Neuronal stem cell (in vitro differentiated cells): ENCODE results near the gene ASCC1.

Experiments
- DNase-seq: peaks from one replicate; pipeline ENCODE4 v3.0.0-alpha.2; 2013; ENCODE audit warnings: low spot score
- H2AFZ ChIP-seq: one replicate; pipeline ENCODE4 v1.6.1; 2013; ENCODE audit warnings: mild to moderate bottlenecking, low read length, inconsistent platforms
- H2AK5ac ChIP-seq: 2 replicates; pipeline ENCODE4 v1.6.1; 2013; ENCODE audit warnings: low read depth, mild to moderate bottlenecking, inconsistent platforms, low read length, moderate library complexity, mixed read lengths
- H2BK120ac ChIP-seq: 2 replicates; pipeline ENCODE4 v1.6.1; 2013; ENCODE audit warnings: low read depth, mild to moderate bottlenecking, inconsistent platforms, low read length, moderate library complexity, mixed read lengths
- H2BK12ac ChIP-seq: one replicate; pipeline ENCODE4 v1.6.1; 2013; ENCODE audit warnings: low read length, inconsistent platforms
- H2BK15ac ChIP-seq: 2 replicates; pipeline ENCODE4 v1.6.1; 2013; ENCODE audit warnings: mild to moderate bottlenecking, low read length, inconsistent platforms, mixed read lengths
- H2BK5ac ChIP-seq: one replicate; pipeline ENCODE4 v1.6.1; 2013; ENCODE audit warnings: inconsistent platforms, mild to moderate bottlenecking, low read length, moderate library complexity
- H3K14ac ChIP-seq: one replicate; pipeline ENCODE4 v1.6.1; 2013; ENCODE audit warnings: low read length, inconsistent platforms
- H3K18ac ChIP-seq: 2 replicates; pipeline ENCODE4 v1.6.1; 2013; ENCODE audit warnings: low read length, inconsistent platforms
- H3K23ac ChIP-seq: 2 replicates; pipeline ENCODE4 v1.6.1; 2013; ENCODE audit warnings: low read depth, mild to moderate bottlenecking, mixed read lengths, low read length, inconsistent platforms; ENCODE audit not compliant: poor library complexity
- H3K27ac ChIP-seq: replicated peaks from 3 replicates; pipeline ENCODE4 v1.5.1; 2013; ENCODE audit warnings: low read length, inconsistent platforms
- H3K27me3 ChIP-seq, 3 experiments: 2 replicates each; pipeline ENCODE4 v1.6.1; 2013; ENCODE audit warnings: low read length in 3 of 3, mild to moderate bottlenecking in 2 of 3, inconsistent platforms in 1 of 3, low read depth in 1 of 3, mixed read lengths in 1 of 3, moderate library complexity in 1 of 3; ENCODE audit not compliant: control insufficient read depth in 3 of 3, insufficient read depth in 3 of 3
- H3K36me3 ChIP-seq, 2 donors: replicated peaks in 1 of 2; 2 replicates each; pipeline ENCODE4 v1.6.1; 2013; ENCODE audit warnings: low read length in 2 of 2; ENCODE audit not compliant: control insufficient read depth in 2 of 2, insufficient read depth in 2 of 2
- H3K4ac ChIP-seq: 2 replicates; pipeline ENCODE4 v1.6.1; 2013; ENCODE audit warnings: inconsistent platforms, mild to moderate bottlenecking, low read length, moderate library complexity
- H3K4me1 ChIP-seq, 2 donors: 1 replicate in 1 of 2; 2 replicates in 1 of 2; pipeline ENCODE4 v1.6.1; 2013; ENCODE audit warnings: low read length in 2 of 2, low read depth in 1 of 2; ENCODE audit not compliant: control insufficient read depth in 2 of 2, insufficient read depth in 1 of 2
- H3K4me2 ChIP-seq: one replicate; pipeline ENCODE4 v1.6.1; 2013; ENCODE audit warnings: mild to moderate bottlenecking, low read length, inconsistent platforms; ENCODE audit not compliant: insufficient read depth, poor library complexity, severe bottlenecking
- H3K4me3 ChIP-seq, 2 donors: 2 replicates each; pipeline ENCODE4 v1.5.1; 2013; ENCODE audit warnings: low read length in 2 of 2, mild to moderate bottlenecking in 2 of 2, inconsistent platforms in 1 of 2, moderate library complexity in 1 of 2
- H3K79me1 ChIP-seq: one replicate; pipeline ENCODE4 v1.6.1; 2013; ENCODE audit warnings: low read depth, mild to moderate bottlenecking, inconsistent platforms, low read length, moderate library complexity
- H3K9ac ChIP-seq: one replicate; pipeline ENCODE4 v1.6.1; 2013; ENCODE audit warnings: mild to moderate bottlenecking, low read depth, low read length, inconsistent platforms; ENCODE audit not compliant: poor library complexity
- H3K9me3 ChIP-seq, 2 donors: replicated peaks in 1 of 2; 2 replicates each; pipeline versions ENCODE3 to v1.6.1; 2013; ENCODE audit warnings: low read length in 2 of 2, mild to moderate bottlenecking in 2 of 2, inconsistent platforms in 1 of 2, low read depth in 1 of 2, mixed read lengths in 1 of 2, moderate library complexity in 1 of 2; ENCODE audit not compliant: control insufficient read depth in 2 of 2, insufficient read depth in 1 of 2
- H4K8ac ChIP-seq: one replicate; pipeline ENCODE4 v1.6.1; 2013; ENCODE audit warnings: low read depth, mild to moderate bottlenecking, inconsistent platforms, low read length, moderate library complexity
- H4K91ac ChIP-seq: one replicate; pipeline ENCODE4 v1.6.1; 2013; ENCODE audit warnings: low read length, low read depth, mild to moderate bottlenecking, inconsistent platforms; ENCODE audit not compliant: poor library complexity
- WGBS, 2 donors: extraction: QIAGEN DNeasy Blood & Tissue Kit; methylation state at CpG; one replicate each; pipeline ENCODE4 v1.1.7; 2013; ENCODE audit warnings: missing lambda C conversion rate in 2 of 2, mixed read lengths in 1 of 2; ENCODE audit not compliant: insufficient read length in 2 of 2, insufficient replicate concordance in 1 of 2; ENCODE audit errors: extremely low coverage in 2 of 2; 5-methylcytosine and 5-hydroxymethylcytosine counted together

Gene ASCC1

GRCh38 chr10:72083790-72084459, 132.2 kb downstream of the ASCC1 start:
- DNase-seq = no peak
- no peak overlapping the region for H3K4ac ChIP-seq
- no CpG with 5 or more reads among the region's 16 CpGs for WGBS, 2 donors
- H3K9me3 ChIP-seq = no peaks in the 10 kb centered on the region
- no peak overlapping the region for H2BK5ac ChIP-seq
- no peak overlapping the region for H2BK120ac ChIP-seq
- peak overlapping the region; percentile 27 for H4K91ac ChIP-seq
- no peak overlapping the region for H3K9ac ChIP-seq
- peak overlapping the region; percentile 46 for H3K18ac ChIP-seq
- no peak overlapping the region for H2BK12ac ChIP-seq
- H3K36me3 ChIP-seq = no peaks in the 10 kb centered on the region
- peaks cover 17 to 30% of the 10 kb centered on the region in 2 donors for H3K4me1 ChIP-seq
- no peak overlapping the region for H3K23ac ChIP-seq
- H3K14ac ChIP-seq = no peak overlapping the region
- H2BK15ac ChIP-seq = no peak overlapping the region
- no peak overlapping the region for H3K4me2 ChIP-seq
- no peak overlapping the region for H2AFZ ChIP-seq
- peak overlapping the region; percentile 91 for H2AK5ac ChIP-seq
- H3K27ac ChIP-seq = no peak overlapping the region
- H4K8ac ChIP-seq = no peak overlapping the region
- no peaks in the 10 kb centered on the region for H3K79me1 ChIP-seq
- peaks cover 19 to 52% (median 33%) of the 10 kb centered on the region in 3 experiments for H3K27me3 ChIP-seq
- no peak overlapping the region for H3K4me3 ChIP-seq

- DNase-seq = no peak
- no peak overlapping the region for H3K27ac ChIP-seq
- no peak overlapping the region for H2BK15ac ChIP-seq
- H3K9me3 ChIP-seq = no peaks in the 10 kb centered on the region
- no peak overlapping the region for H2AK5ac ChIP-seq
- no peak overlapping the region for H3K23ac ChIP-seq
- H3K4me2 ChIP-seq = no peak overlapping the region
- H3K18ac ChIP-seq = peak overlapping the region; percentile 55
- no peak overlapping the region for H3K14ac ChIP-seq
- no peaks in the 10 kb centered on the region for H3K36me3 ChIP-seq
- peaks cover 12 to 44% (median 25%) of the 10 kb centered on the region in 3 experiments for H3K27me3 ChIP-seq
- peak overlapping the region; percentile 63 for H2BK12ac ChIP-seq
- no peak overlapping the region for H3K4ac ChIP-seq
- H4K91ac ChIP-seq = no peak overlapping the region
- no peak overlapping the region for H2BK5ac ChIP-seq
- no peak overlapping the region for H3K9ac ChIP-seq
- H4K8ac ChIP-seq = no peak overlapping the region
- no peak overlapping the region for H3K4me3 ChIP-seq
- WGBS, 2 donors = no CpG with 5 or more reads among the region's 6 CpGs
- no peak overlapping the region for H2AFZ ChIP-seq
- no peaks in the 10 kb centered on the region for H3K79me1 ChIP-seq
- no peak overlapping the region for H2BK120ac ChIP-seq
- peaks cover 11 to 27% of the 10 kb centered on the region in 2 donors for H3K4me1 ChIP-seq
Measured at GRCh38 chr10:72082856-72083789, 133.0 kb downstream of the ASCC1 start.

GRCh38 chr10:72081772-72082590, 134.1 kb downstream of the ASCC1 start:
- H3K9me3 ChIP-seq = no peaks in the 10 kb centered on the region
- no CpG with 5 or more reads among the region's 14 CpGs for WGBS, 2 donors
- peak overlapping the region; percentile 12 for H3K14ac ChIP-seq
- no peak overlapping the region for H3K9ac ChIP-seq
- no peaks in the 10 kb centered on the region for H3K36me3 ChIP-seq
- H3K4me3 ChIP-seq = no peak overlapping the region
- no peak overlapping the region for H3K4ac ChIP-seq
- peaks cover 3 to 33% (median 14%) of the 10 kb centered on the region in 3 experiments for H3K27me3 ChIP-seq
- H2BK15ac ChIP-seq = no peak overlapping the region
- no peak for DNase-seq
- no peak overlapping the region for H2BK12ac ChIP-seq
- no peak overlapping the region for H3K27ac ChIP-seq
- no peak overlapping the region for H3K18ac ChIP-seq
- no peak overlapping the region for H4K8ac ChIP-seq
- no peaks in the 10 kb centered on the region for H3K79me1 ChIP-seq
- H4K91ac ChIP-seq = no peak overlapping the region
- peaks cover 10 to 26% of the 10 kb centered on the region in 2 donors for H3K4me1 ChIP-seq
- no peak overlapping the region for H2AFZ ChIP-seq
- H2AK5ac ChIP-seq = no peak overlapping the region
- no peak overlapping the region for H3K4me2 ChIP-seq
- no peak overlapping the region for H2BK120ac ChIP-seq
- H3K23ac ChIP-seq = no peak overlapping the region
- no peak overlapping the region for H2BK5ac ChIP-seq
